HepG2 (cell line): Measurements from ENCODE around the gene MRNIP.

Experiments used
- BCL6 ChIP-seq: IDR thresholded peaks from 2 replicates; pipeline ENCODE4 v1.6.1; 2016; ENCODE audit warnings: missing genetic modification reagents, missing compliant biosample characterization
- NCOA1 ChIP-seq: sonication (generic); formaldehyde crosslinking; IDR thresholded peaks from 2 replicates; pipeline ENCODE4 v1.9.0; 2021; ENCODE audit warnings: missing genetic modification reagents
- ZMYM3 ChIP-seq: sonication (generic); formaldehyde crosslinking; IDR thresholded peaks from 2 replicates; pipeline ENCODE4 v1.5.1; 2020; ENCODE audit warnings: mild to moderate bottlenecking, missing genetic modification reagents
- TF ChIP-seq, protein P1 (sequence below): sonication (generic); formaldehyde crosslinking; conservative IDR thresholded peaks from 2 replicates; pipeline ENCODE4 v1.8.0; 2022; ENCODE audit warnings: mild to moderate bottlenecking, moderate library complexity, missing genetic modification reagents

DNA sequence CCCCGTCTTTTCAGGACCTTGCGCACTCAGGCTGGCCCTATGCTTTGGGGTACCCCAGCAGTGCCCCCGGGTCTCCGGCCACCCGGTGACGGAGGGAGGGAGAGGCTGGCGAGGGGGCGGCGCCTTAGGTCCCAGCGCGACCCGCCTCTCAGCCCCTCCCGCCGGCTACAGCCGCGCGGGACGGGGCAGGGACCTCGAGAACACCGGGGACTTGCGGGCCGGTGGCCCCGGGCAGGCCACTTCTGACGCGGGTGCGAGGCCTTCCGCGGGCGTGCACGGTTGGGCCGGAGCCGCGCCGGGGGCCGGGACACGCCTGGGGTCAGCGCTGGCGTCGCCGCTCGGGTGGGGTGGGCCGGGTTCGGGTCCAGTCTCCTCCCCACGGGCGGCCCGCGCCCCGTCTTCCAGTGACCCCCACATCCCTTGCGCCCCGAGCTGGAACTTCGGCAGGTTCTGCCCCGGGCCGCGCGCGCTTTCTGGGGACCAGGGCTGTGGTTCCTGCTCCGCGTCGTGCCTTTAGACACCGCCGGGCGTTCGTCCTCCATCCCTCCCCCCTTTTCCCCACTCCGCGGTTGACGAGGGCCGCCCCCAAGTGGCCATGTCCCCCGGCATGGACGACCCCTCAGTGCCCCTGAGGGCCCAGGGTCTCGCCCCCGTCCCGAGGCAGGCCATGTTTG, 41.7 kb downstream of the MRNIP start:
- TF ChIP-seq, protein P1, sequence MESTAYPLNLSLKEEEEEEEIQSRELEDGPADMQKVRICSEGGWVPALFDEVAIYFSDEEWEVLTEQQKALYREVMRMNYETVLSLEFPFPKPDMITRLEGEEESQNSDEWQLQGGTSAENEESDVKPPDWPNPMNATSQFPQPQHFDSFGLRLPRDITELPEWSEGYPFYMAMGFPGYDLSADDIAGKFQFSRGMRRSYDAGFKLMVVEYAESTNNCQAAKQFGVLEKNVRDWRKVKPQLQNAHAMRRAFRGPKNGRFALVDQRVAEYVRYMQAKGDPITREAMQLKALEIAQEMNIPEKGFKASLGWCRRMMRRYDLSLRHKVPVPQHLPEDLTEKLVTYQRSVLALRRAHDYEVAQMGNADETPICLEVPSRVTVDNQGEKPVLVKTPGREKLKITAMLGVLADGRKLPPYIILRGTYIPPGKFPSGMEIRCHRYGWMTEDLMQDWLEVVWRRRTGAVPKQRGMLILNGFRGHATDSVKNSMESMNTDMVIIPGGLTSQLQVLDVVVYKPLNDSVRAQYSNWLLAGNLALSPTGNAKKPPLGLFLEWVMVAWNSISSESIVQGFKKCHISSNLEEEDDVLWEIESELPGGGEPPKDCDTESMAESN = no peak
- TF ChIP-seq NCOA1 (CRISPR knock-in tag) (no peak), BCL6 (no peak), ZMYM3 (CRISPR knock-in tag) (no peak)
